HCT116 (cell line): ENCODE data around the gene THSD7A. TPM values are rescaled to one million over a fixed set of nuclear protein-coding genes. Genes with fewer than 3 reads are reported as not detected.
A peak's percentile ranks its signal among the peaks of the same experiment; 100 is the strongest.

ENCODE experiments used
- ATAC-seq: fragments of 200-7000 bp; cut with Tn5 transposase; 2 replicates; pipeline ENCODE4 v1.9.1; 2020; ENCODE audit warnings: mild to moderate bottlenecking, moderate library complexity
- BruUV-seq: library from RNA; stranded (reverse); fragments of 400-500 nt; replicated peaks from 2 replicates; lab custom pipeline; 2021; lab: Mats Ljungman, UMichigan
- CTCF ChIA-PET: fragments of 300-600 bp; sonication (Branson Sonifier 250); formaldehyde crosslinking; loops from one replicate; lab custom pipeline; 2021; ENCODE audit warnings: antibody characterized with exemption; lab: Charles Lee
- POLR2A ChIA-PET: fragments of 300-600, 350-600 bp; sonication (Branson Sonifier 250); formaldehyde crosslinking; loops from one replicate; lab custom pipeline; 2021; ENCODE audit warnings: antibody characterized with exemption; lab: Charles Lee
- RAD21 ChIA-PET, 2 experiments: fragments of 300-600 bp; sonication (Branson Sonifier 250); formaldehyde crosslinking; loops; one replicate each; lab custom pipeline; 2023; ENCODE audit warnings: low total read pairs in 2 of 2; ENCODE audit not compliant: uncharacterized antibody in 2 of 2, unreplicated experiment in 2 of 2, low non-redundant PET in 1 of 2; lab: Charles Lee
- DNase-seq: peaks from one replicate; pipeline ENCODE4 v3.0.0-alpha.2; 2010; ENCODE audit warnings: low read depth, low spot score
- H2AFZ ChIP-seq: fragments of 200-600 bp; shearing (Covaris generic), sonication (generic); 2 replicates; pipeline ENCODE4 v1.6.1; 2017; ENCODE audit warnings: low read depth, mixed run types, mixed read lengths, antibody characterized with exemption, low read length; ENCODE audit not compliant: poor library complexity, severe bottlenecking
- H3K27ac ChIP-seq: 2 replicates; pipeline ENCODE4 v1.5.1; 2012; ENCODE audit warnings: low read depth, low read length
- H3K27me3 ChIP-seq: fragments of 200-600 bp; sonication (generic); 2 replicates; pipeline ENCODE4 v1.6.1; 2016; ENCODE audit warnings: mixed run types, low read length, mixed read lengths; ENCODE audit not compliant: insufficient read depth
- H3K36me3 ChIP-seq, 2 experiments: fragments of 200-500 bp in 1 of 2; fragments of 200-600 bp in 1 of 2; sonication (Bioruptor generic) in 1 of 2; sonication (generic) in 1 of 2; 2 replicates each; pipeline versions ENCODE4 v1.5.1 to v1.6.1; 2014 to 2016; ENCODE audit warnings: low read length in 2 of 2, inconsistent platforms in 1 of 2, mixed read lengths in 1 of 2, mixed run types in 1 of 2; ENCODE audit not compliant: insufficient read depth in 2 of 2, control insufficient read depth in 1 of 2
- H3K4me1 ChIP-seq, 2 experiments: fragments of 200-600 bp in 1 of 2; sonication (generic) in 1 of 2; 2 replicates each; pipeline versions ENCODE4 v1.5.1 to v1.6.1; 2012 to 2017; ENCODE audit warnings: low read length in 2 of 2, inconsistent platforms in 1 of 2, mild to moderate bottlenecking in 1 of 2, mixed read lengths in 1 of 2, mixed run types in 1 of 2, moderate library complexity in 1 of 2; ENCODE audit not compliant: insufficient read depth in 2 of 2, control insufficient read depth in 1 of 2
- H3K4me2 ChIP-seq: fragments of 200-600 bp; sonication (generic); 2 replicates; pipeline ENCODE4 v1.6.1; 2017; ENCODE audit warnings: mixed run types, low read length, mixed read lengths
- H3K4me3 ChIP-seq, 2 experiments: fragments of 200-600 bp in 1 of 2; sonication (generic) in 1 of 2; replicated peaks in 1 of 2; 2 replicates each; pipeline ENCODE4 v1.5.1; 2011 to 2016; ENCODE audit warnings: low read length in 2 of 2, control low read depth in 1 of 2, low read depth in 1 of 2, mild to moderate bottlenecking in 1 of 2, mixed read lengths in 1 of 2, mixed run types in 1 of 2
- H3K79me2 ChIP-seq: fragments of 200-600 bp; sonication (generic); 2 replicates; pipeline ENCODE4 v1.6.1; 2017; ENCODE audit warnings: mild to moderate bottlenecking, mixed run types, low read length, moderate library complexity, mixed read lengths; ENCODE audit not compliant: insufficient read depth
- H3K9ac ChIP-seq: fragments of 200-600 bp; sonication (generic); 2 replicates; pipeline ENCODE4 v1.6.1; 2016; ENCODE audit warnings: low read length, mixed read lengths
- H3K9me2 ChIP-seq: fragments of 200-600 bp; sonication (generic), shearing (Covaris generic); 2 replicates; pipeline ENCODE4 v1.6.1; 2017; ENCODE audit warnings: mixed run types, mild to moderate bottlenecking, moderate library complexity; ENCODE audit not compliant: insufficient read depth
- H3K9me3 ChIP-seq, 2 experiments: fragments of 200-500 bp in 1 of 2; fragments of 200-600 bp in 1 of 2; sonication (Bioruptor generic) in 1 of 2; sonication (generic) in 1 of 2; 2 replicates each; pipeline ENCODE4 v1.6.1; 2014 to 2017; ENCODE audit warnings: low read length in 2 of 2, mixed read lengths in 2 of 2, inconsistent platforms in 1 of 2, low read depth in 1 of 2, mild to moderate bottlenecking in 1 of 2, mixed run types in 1 of 2, moderate library complexity in 1 of 2; ENCODE audit not compliant: control insufficient read depth in 1 of 2, insufficient read depth in 1 of 2
- H4K20me1 ChIP-seq: fragments of 200-600 bp; sonication (generic), shearing (Covaris generic); 2 replicates; pipeline ENCODE4 v1.6.1; 2017; ENCODE audit warnings: mixed run types, mild to moderate bottlenecking, moderate library complexity; ENCODE audit not compliant: insufficient read depth
- CBX3 ChIP-seq: IDR thresholded peaks from 2 replicates; pipeline ENCODE4 v1.6.1; 2012; ENCODE audit warnings: low read depth
- CEBPB ChIP-seq: IDR thresholded peaks from 2 replicates; pipeline ENCODE4 v1.6.1; 2012; ENCODE audit warnings: low read depth
- CTCF ChIP-seq, 3 experiments: fragments of 200-600 bp in 1 of 3; sonication (generic) in 1 of 3; IDR thresholded peaks in 2 of 3; conservative IDR thresholded peaks in 1 of 3; 2 replicates each; pipeline ENCODE4 v1.5.1; 2012 to 2017; ENCODE audit warnings: low read depth in 2 of 3, low read length in 2 of 3, antibody characterized with exemption in 1 of 3, borderline replicate concordance in 1 of 3, control low read depth in 1 of 3, mild to moderate bottlenecking in 1 of 3, mixed read lengths in 1 of 3, mixed run types in 1 of 3, moderate library complexity in 1 of 3; ENCODE audit not compliant: insufficient read depth in 1 of 3
- EGR1 ChIP-seq: IDR thresholded peaks from 2 replicates; pipeline ENCODE4 v1.6.1; 2012; ENCODE audit warnings: low read depth
- EZH2 ChIP-seq: fragments of 200-600 bp; sonication (generic); IDR thresholded peaks from 2 replicates; pipeline ENCODE4 v1.6.1; 2017; ENCODE audit warnings: antibody characterized with exemption, mixed run types
- FOSL1 ChIP-seq: IDR thresholded peaks from 2 replicates; pipeline ENCODE4 v1.6.1; 2012; ENCODE audit warnings: low read depth
- MAX ChIP-seq: IDR thresholded peaks from 2 replicates; pipeline ENCODE4 v1.6.1; 2012
- POLR2AphosphoS5 ChIP-seq: IDR thresholded peaks from 2 replicates; pipeline ENCODE4 v1.6.1; 2011; ENCODE audit warnings: mild to moderate bottlenecking, low read depth, low read length, moderate library complexity
- RAD21 ChIP-seq: IDR thresholded peaks from 2 replicates; pipeline ENCODE4 v1.6.1; 2012; ENCODE audit warnings: low read depth, mild to moderate bottlenecking
- REST ChIP-seq: IDR thresholded peaks from 2 replicates; pipeline ENCODE4 v1.6.1; 2012; ENCODE audit warnings: low read depth
- SRF ChIP-seq: IDR thresholded peaks from 2 replicates; pipeline ENCODE4 v1.6.1; 2012; ENCODE audit warnings: low read depth
- TCF7L2 ChIP-seq: IDR thresholded peaks from 2 replicates; pipeline ENCODE4 v1.7.0; 2011; ENCODE audit warnings: borderline replicate concordance, inconsistent platforms; ENCODE audit not compliant: insufficient read depth, insufficient read length; ENCODE audit errors: extremely low read depth
- intact Hi-C: fragments of 100-400 bp; cut with micrococcal nuclease; formaldehyde crosslinking; loops from 2 replicates; pipeline ENCODE4 v1.10.0; 2022
- total RNA-seq: library from RNA; stranded (reverse); gene quantifications from one replicate; pipeline ENCODE4 v1.2.1, GENCODE V29; 2021; ENCODE audit not compliant: unreplicated experiment

The THSD7A gene
- total RNA-seq, 1 experiment from 2014 or later, result 0.05 TPM

GRCh38 chr7:11716185-11716584, 115.8 kb downstream of the THSD7A start:
- CTCF ChIA-PET, result no interaction called here
- Histone ChIP-seq H3K9ac (no peak overlapping the region), H3K4me3 (no peak overlapping the region), H3K27ac (no peak overlapping the region), H3K79me2 (no peaks in the 10 kb centered on the region), H4K20me1 (no peaks in the 10 kb centered on the region), H3K27me3 (no peaks in the 10 kb centered on the region)
- DNase-seq (peak; percentile 16), ATAC-seq (peak; percentile 36)
- BruUV-seq, result no TSS peak
- TF ChIP-seq MAX (no peak), EGR1 (no peak), SRF (no peak), CBX3 (no peak), EZH2 (no peak), CTCF (IDR thresholded peaks at IDR 0.05 in 2 of 3, conservative IDR thresholded peaks at IDR 0.05 in 1 of 3; ENCODE audit: borderline replicate concordance in 1 of 3, insufficient read depth in 1 of 3, low read depth in 2 of 3, low read length in 2 of 3) (no peak), TCF7L2 (peak; percentile 8), POLR2AphosphoS5 (no peak)
- TF ChIP-seq, all 23 proteins: peak for 1
- ChIA-PET RAD21 (no interaction called here), POLR2A (no interaction called here)
- Histone ChIP-seq H3K9me3 (no peaks in the 10 kb centered on the region), H2AFZ (no peak overlapping the region), H3K4me1 (peaks cover 6 to 8% of the 10 kb centered on the region in 2 experiments; a peak in 3 of 4 replicates), H3K4me2 (no peak overlapping the region), H3K9me2 (no peaks in the 10 kb centered on the region), H3K36me3 (no peaks in the 10 kb centered on the region)
- intact Hi-C loops, result no loop called here

- Histone ChIP-seq H3K9ac (no peak overlapping the region), H3K4me1 (peaks cover 6 to 8% of the 10 kb centered on the region in 2 experiments; a peak in 3 of 4 replicates), H3K27ac (no peak overlapping the region), H3K79me2 (no peaks in the 10 kb centered on the region), H3K4me2 (no peak overlapping the region), H3K9me3 (no peaks in the 10 kb centered on the region), H3K9me2 (no peaks in the 10 kb centered on the region), H2AFZ (no peak overlapping the region), H3K36me3 (no peaks in the 10 kb centered on the region), H3K4me3 (no peak overlapping the region), H4K20me1 (no peaks in the 10 kb centered on the region), H3K27me3 (no peaks in the 10 kb centered on the region)
- intact Hi-C loops, result no loop called here
- ATAC-seq, result no peak
- RAD21 ChIA-PET, result no interaction called here
- DNase-seq, result no peak
- POLR2A ChIA-PET, result no interaction called here
- no TSS peak for BruUV-seq
- CTCF ChIA-PET, result no interaction called here
- TF ChIP-seq TCF7L2, result no peak
- no peak for TF ChIP-seq CEBPB
- TF ChIP-seq CTCF (IDR thresholded peaks at IDR 0.05 in 2 of 3, conservative IDR thresholded peaks at IDR 0.05 in 1 of 3; ENCODE audit: borderline replicate concordance in 1 of 3, insufficient read depth in 1 of 3, low read depth in 2 of 3, low read length in 2 of 3), result no peak
- TF ChIP-seq FOSL1, result no peak
- no peak for TF ChIP-seq SRF
- no peak for TF ChIP-seq REST
- no peak for TF ChIP-seq RAD21
- no peak for TF ChIP-seq CBX3
Observed at GRCh38 chr7:11714676-11715075, 117.3 kb downstream of the THSD7A start.
